DOHH2 (cell line): ENCODE results near the gene CTRB1.

Source experiments
- H3F3A ChIP-seq: fragments of 200-600 bp; sonication (generic), shearing (Covaris generic); 2 replicates; pipeline ENCODE4 v1.6.0; 2016; ENCODE audit warnings: antibody characterized with exemption, mild to moderate bottlenecking; ENCODE audit not compliant: control insufficient read depth, insufficient read depth
- H3K27ac ChIP-seq: fragments of 200-600 bp; sonication (generic); 2 replicates; pipeline ENCODE4 v1.5.1; 2014; ENCODE audit warnings: low read depth, mild to moderate bottlenecking, low read length, moderate library complexity
- H3K27me3 ChIP-seq: fragments of 200-600 bp; sonication (generic); 2 replicates; pipeline ENCODE4 v1.6.1; 2014; ENCODE audit warnings: mild to moderate bottlenecking, low read length, mixed read lengths; ENCODE audit not compliant: control insufficient read depth
- H3K36me3 ChIP-seq: fragments of 200-600 bp; sonication (generic); 2 replicates; pipeline ENCODE4 v1.6.1; 2014; ENCODE audit warnings: mild to moderate bottlenecking, low read length, moderate library complexity, mixed read lengths; ENCODE audit not compliant: control insufficient read depth
- H3K4me1 ChIP-seq: fragments of 200-600 bp; sonication (generic); 2 replicates; pipeline ENCODE4 v1.6.1; 2014; ENCODE audit warnings: mild to moderate bottlenecking, low read length, mixed read lengths; ENCODE audit not compliant: control insufficient read depth
- H3K4me2 ChIP-seq: fragments of 200-600 bp; sonication (generic); 2 replicates; pipeline ENCODE4 v1.6.0; 2014; ENCODE audit warnings: mild to moderate bottlenecking, low read length, moderate library complexity
- H3K4me3 ChIP-seq: fragments of 200-600 bp; sonication (generic); 2 replicates; pipeline ENCODE4 v1.5.1; 2014; ENCODE audit warnings: mild to moderate bottlenecking, low read length, mixed read lengths
- H3K79me2 ChIP-seq: fragments of 200-600 bp; sonication (generic); 2 replicates; pipeline ENCODE4 v1.6.1; 2014; ENCODE audit warnings: mild to moderate bottlenecking, low read length, mixed read lengths; ENCODE audit not compliant: control insufficient read depth
- H3K9me2 ChIP-seq: fragments of 200-600 bp; sonication (generic); replicated peaks from 2 replicates; pipeline ENCODE4 v1.6.1; 2014; ENCODE audit warnings: mild to moderate bottlenecking, low read length, mixed read lengths; ENCODE audit not compliant: control insufficient read depth
- H3K9me3 ChIP-seq: fragments of 200-600 bp; sonication (generic); 2 replicates; pipeline ENCODE4 v1.6.1; 2014; ENCODE audit warnings: antibody characterized with exemption, low read length, mixed read lengths; ENCODE audit not compliant: control insufficient read depth, insufficient read depth
- H4K20me1 ChIP-seq: fragments of 200-600 bp; sonication (generic); 2 replicates; pipeline ENCODE4 v1.6.0; 2014; ENCODE audit warnings: low read depth, mild to moderate bottlenecking, antibody characterized with exemption, low read length, moderate library complexity; ENCODE audit not compliant: control insufficient read depth, insufficient read depth
- EZH2phosphoT487 ChIP-seq: fragments of 200-600 bp; sonication (generic); IDR thresholded peaks from 2 replicates; pipeline ENCODE4 v1.6.1; 2017; ENCODE audit warnings: borderline replicate concordance, mild to moderate bottlenecking, antibody characterized with exemption, low read length, moderate library complexity, mixed read lengths
- TF ChIP-seq, protein P1 (sequence below): fragments of 200-600 bp; sonication (generic); IDR thresholded peaks from one replicate; pipeline ENCODE4 v1.5.1; 2014; ENCODE audit warnings: antibody characterized with exemption, mild to moderate bottlenecking, low read depth, low read length; ENCODE audit not compliant: poor library complexity, severe bottlenecking

CTRB1 gene

DNA sequence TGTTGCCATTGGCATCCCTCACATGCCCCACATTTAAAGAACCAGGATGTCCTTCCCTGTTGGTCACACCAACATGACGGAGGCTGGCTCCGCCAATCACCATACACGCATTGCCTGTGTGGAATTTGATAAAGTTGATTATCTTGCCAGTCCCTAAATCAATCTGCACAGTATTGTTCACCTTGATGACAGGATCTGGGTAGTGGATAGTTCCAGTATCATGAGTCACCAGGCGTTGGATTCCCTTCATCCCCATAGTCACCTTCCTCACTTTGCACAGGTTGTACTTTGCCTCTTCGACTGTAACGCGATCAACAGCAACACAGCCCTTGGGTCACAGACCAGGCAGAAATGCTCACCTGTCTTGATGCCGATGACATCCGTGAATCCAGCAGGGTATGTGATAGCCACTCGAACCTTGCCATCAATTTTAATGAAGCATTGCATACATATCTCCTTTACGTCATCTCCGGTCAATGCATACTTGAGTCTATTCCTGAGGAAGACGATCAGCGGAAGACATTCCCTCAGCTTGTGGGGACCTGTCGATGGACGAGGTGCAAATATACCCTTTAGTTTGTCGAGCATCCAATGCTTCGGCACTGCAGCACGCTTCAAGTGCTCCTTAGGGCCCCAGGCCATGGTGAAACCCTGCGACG lies 26.1 kb upstream of the CTRB1 start:
- H3K27me3 ChIP-seq: peaks cover 13% of the 10 kb centered on the region
- no peaks in the 10 kb centered on the region for H3K9me3 ChIP-seq
- no peaks in the 10 kb centered on the region for H3K4me1 ChIP-seq
- no peaks in the 10 kb centered on the region for H3K36me3 ChIP-seq
- H3K27ac ChIP-seq: no peak overlapping the region
- TF ChIP-seq, protein P1, sequence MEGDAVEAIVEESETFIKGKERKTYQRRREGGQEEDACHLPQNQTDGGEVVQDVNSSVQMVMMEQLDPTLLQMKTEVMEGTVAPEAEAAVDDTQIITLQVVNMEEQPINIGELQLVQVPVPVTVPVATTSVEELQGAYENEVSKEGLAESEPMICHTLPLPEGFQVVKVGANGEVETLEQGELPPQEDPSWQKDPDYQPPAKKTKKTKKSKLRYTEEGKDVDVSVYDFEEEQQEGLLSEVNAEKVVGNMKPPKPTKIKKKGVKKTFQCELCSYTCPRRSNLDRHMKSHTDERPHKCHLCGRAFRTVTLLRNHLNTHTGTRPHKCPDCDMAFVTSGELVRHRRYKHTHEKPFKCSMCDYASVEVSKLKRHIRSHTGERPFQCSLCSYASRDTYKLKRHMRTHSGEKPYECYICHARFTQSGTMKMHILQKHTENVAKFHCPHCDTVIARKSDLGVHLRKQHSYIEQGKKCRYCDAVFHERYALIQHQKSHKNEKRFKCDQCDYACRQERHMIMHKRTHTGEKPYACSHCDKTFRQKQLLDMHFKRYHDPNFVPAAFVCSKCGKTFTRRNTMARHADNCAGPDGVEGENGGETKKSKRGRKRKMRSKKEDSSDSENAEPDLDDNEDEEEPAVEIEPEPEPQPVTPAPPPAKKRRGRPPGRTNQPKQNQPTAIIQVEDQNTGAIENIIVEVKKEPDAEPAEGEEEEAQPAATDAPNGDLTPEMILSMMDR: no peak
- no peak for TF ChIP-seq EZH2phosphoT487
- no peak overlapping the region for H3K4me2 ChIP-seq
- no peak overlapping the region for H3K4me3 ChIP-seq
- no peaks in the 10 kb centered on the region for H3K9me2 ChIP-seq
- H3F3A ChIP-seq: no peaks in the 10 kb centered on the region
- no peaks in the 10 kb centered on the region for H3K79me2 ChIP-seq
- no peaks in the 10 kb centered on the region for H4K20me1 ChIP-seq

DNA sequence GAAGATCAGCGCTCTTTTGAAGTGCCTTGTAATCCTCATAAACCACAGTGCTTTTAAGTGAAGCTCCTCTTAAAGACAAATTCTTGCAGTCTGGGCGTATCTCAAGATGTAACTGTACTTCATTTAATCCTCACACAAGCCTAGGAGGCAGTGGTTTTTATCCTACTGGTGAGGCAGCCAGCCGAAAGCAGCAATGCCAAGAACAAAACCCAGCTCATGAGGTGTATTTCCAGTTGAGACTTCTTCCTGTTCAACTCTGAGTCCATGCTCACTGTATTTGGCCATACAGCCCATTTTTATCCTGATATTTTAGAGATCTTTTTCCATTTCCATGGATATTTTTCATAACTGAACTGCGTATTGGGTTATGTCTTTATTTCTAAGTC lies 25.5 kb upstream of the CTRB1 start:
- Histone ChIP-seq H3K36me3 (no peaks in the 10 kb centered on the region), H3K4me3 (no peak overlapping the region), H3F3A (no peaks in the 10 kb centered on the region), H3K27me3 (peaks cover 19% of the 10 kb centered on the region), H4K20me1 (no peaks in the 10 kb centered on the region), H3K9me2 (no peaks in the 10 kb centered on the region), H3K27ac (no peak overlapping the region), H3K9me3 (no peaks in the 10 kb centered on the region), H3K79me2 (no peaks in the 10 kb centered on the region), H3K4me1 (no peaks in the 10 kb centered on the region), H3K4me2 (no peak overlapping the region)
- TF ChIP-seq, protein P1: no peak
- TF ChIP-seq EZH2phosphoT487: no peak

DNA sequence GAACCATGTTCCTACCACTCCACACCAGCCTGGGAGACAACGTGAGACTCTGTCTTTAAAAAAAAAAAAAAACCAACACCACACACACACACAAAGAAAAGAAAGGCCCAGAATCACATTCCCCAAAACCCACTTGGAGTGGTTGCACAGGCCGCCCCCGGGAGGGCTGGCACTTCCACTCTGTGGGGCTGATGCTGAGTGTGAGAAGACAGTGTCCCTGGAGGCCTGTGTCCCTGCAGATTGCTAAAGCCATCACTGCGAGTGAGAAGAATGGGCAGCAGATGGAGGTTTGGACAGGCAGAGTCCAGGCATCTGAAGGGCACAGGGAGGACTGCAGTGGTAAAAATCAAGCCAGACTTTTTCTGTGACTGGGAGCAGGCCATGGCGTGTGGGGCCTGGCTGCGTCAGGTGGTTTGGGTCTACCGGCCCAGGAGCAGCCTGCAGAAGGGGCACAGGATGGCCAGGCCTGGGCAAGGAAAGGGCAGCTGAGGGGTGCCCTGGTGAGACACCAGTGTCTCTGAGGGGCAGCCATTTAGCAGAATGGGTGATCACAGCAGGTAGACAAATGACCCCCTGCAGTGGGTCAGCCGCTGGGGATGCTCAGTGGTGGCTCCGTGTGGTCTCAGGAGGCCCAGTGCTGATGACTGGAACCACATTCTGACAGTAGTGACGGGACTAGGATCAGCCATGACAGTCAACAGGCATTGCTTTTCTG lies 24.9 kb upstream of the CTRB1 start:
- H3K4me2 ChIP-seq: no peak overlapping the region
- no peak overlapping the region for H3K4me3 ChIP-seq
- no peaks in the 10 kb centered on the region for H3K9me3 ChIP-seq
- H3K27ac ChIP-seq: no peak overlapping the region
- H3K27me3 ChIP-seq: peaks cover 20% of the 10 kb centered on the region
- no peaks in the 10 kb centered on the region for H3F3A ChIP-seq
- H3K79me2 ChIP-seq: no peaks in the 10 kb centered on the region
- H3K4me1 ChIP-seq: no peaks in the 10 kb centered on the region
- H4K20me1 ChIP-seq: no peaks in the 10 kb centered on the region
- no peaks in the 10 kb centered on the region for H3K9me2 ChIP-seq
- TF ChIP-seq, protein P1: no peak
- TF ChIP-seq EZH2phosphoT487: no peak
- no peaks in the 10 kb centered on the region for H3K36me3 ChIP-seq
